Neural progenitor cell (in vitro differentiated cells): Measurements from ENCODE around the gene IGFBP7. TPM values are rescaled to one million over a fixed set of nuclear protein-coding genes. Genes with fewer than 3 reads are reported as not detected.

ENCODE experiments used
- DNase-seq: peaks from one replicate; pipeline ENCODE4 v3.0.0-alpha.2; 2016; ENCODE audit warnings: low spot score
- H2AFZ ChIP-seq: fragments of 200-600 bp; sonication (generic); replicated peaks from 2 replicates; pipeline ENCODE4 v1.6.1; 2016; ENCODE audit warnings: antibody characterized with exemption
- H3F3A ChIP-seq: fragments of 200-600 bp; sonication (generic); 2 replicates; pipeline ENCODE4 v1.6.1; 2016; ENCODE audit warnings: antibody characterized with exemption, low read depth
- H3K27ac ChIP-seq: fragments of 200-600 bp; sonication (generic); 2 replicates; pipeline ENCODE4 v1.5.1; 2016; ENCODE audit warnings: mild to moderate bottlenecking
- H3K27me3 ChIP-seq: fragments of 200-600 bp; sonication (generic); 2 replicates; pipeline ENCODE4 v1.6.1; 2016; ENCODE audit warnings: mild to moderate bottlenecking, moderate library complexity
- H3K36me3 ChIP-seq: fragments of 200-600 bp; sonication (generic); 2 replicates; pipeline ENCODE4 v1.5.1; 2016
- H3K4me1 ChIP-seq: fragments of 200-600 bp; sonication (generic); 2 replicates; pipeline ENCODE4 v1.6.1; 2016; ENCODE audit warnings: mixed run types
- H3K4me2 ChIP-seq: fragments of 200-600 bp; sonication (generic); 2 replicates; pipeline ENCODE4 v1.6.1; 2016
- H3K4me3 ChIP-seq: fragments of 200-600 bp; sonication (generic); 2 replicates; pipeline ENCODE4 v1.5.1; 2016
- H3K79me2 ChIP-seq: fragments of 200-600 bp; sonication (generic); 2 replicates; pipeline ENCODE4 v1.6.1; 2016; ENCODE audit warnings: low read depth
- H3K9ac ChIP-seq: fragments of 200-600 bp; sonication (generic); 2 replicates; pipeline ENCODE4 v1.6.1; 2016
- H3K9me3 ChIP-seq: fragments of 200-600 bp; sonication (generic); 2 replicates; pipeline ENCODE4 v1.5.1; 2016; ENCODE audit warnings: low read depth
- H4K20me1 ChIP-seq: fragments of 200-600 bp; sonication (generic); 2 replicates; pipeline ENCODE4 v1.6.1; 2016; ENCODE audit warnings: low read depth
- H3K27ac Mint-ChIP-seq: 3 replicates; pipeline ENCODE4 v1.8.0; 2021; ENCODE audit warnings: mixed read lengths
- H3K27me3 Mint-ChIP-seq: 2 replicates; pipeline ENCODE4 v1.8.0; 2022; ENCODE audit warnings: low read depth, mild to moderate bottlenecking, inconsistent platforms, moderate library complexity, mixed read lengths; ENCODE audit not compliant: insufficient read depth
- H3K36me3 Mint-ChIP-seq: 3 replicates; pipeline ENCODE4 v1.8.0; 2021; ENCODE audit warnings: mixed read lengths
- H3K4me1 Mint-ChIP-seq: 3 replicates; pipeline ENCODE4 v1.8.0; 2021; ENCODE audit warnings: mixed read lengths
- H3K4me3 Mint-ChIP-seq: 3 replicates; pipeline ENCODE4 v1.8.0; 2021; ENCODE audit warnings: mild to moderate bottlenecking, moderate library complexity, mixed read lengths
- H3K9me3 Mint-ChIP-seq: 3 replicates; pipeline ENCODE4 v1.8.0; 2020; ENCODE audit warnings: mixed read lengths
- EZH2 ChIP-seq: fragments of 200-600 bp; sonication (generic); IDR thresholded peaks from 2 replicates; pipeline ENCODE4 v1.6.1; 2017; ENCODE audit warnings: antibody characterized with exemption, mild to moderate bottlenecking, moderate library complexity
- EZH2phosphoT487 ChIP-seq: fragments of 200-600 bp; sonication (generic); IDR thresholded peaks from 2 replicates; pipeline ENCODE4 v1.6.1; 2017; ENCODE audit warnings: antibody characterized with exemption
- total RNA-seq: library from RNA; depleted of rRNA; stranded (reverse); fragments of >200 nt; gene quantifications from 2 replicates; pipeline ENCODE4 v1.2.3, GENCODE V29; 2015; ENCODE audit warnings: low replicate concordance
- TF ChIP-seq, protein P1 (sequence below): fragments of 200-600 bp; sonication (generic); IDR thresholded peaks from 2 replicates; pipeline ENCODE4 v1.5.1; 2017; ENCODE audit warnings: antibody characterized with exemption, mild to moderate bottlenecking

The IGFBP7 gene
- total RNA-seq, 1 donor from 2014 or later: 0.86 TPM

DNA sequence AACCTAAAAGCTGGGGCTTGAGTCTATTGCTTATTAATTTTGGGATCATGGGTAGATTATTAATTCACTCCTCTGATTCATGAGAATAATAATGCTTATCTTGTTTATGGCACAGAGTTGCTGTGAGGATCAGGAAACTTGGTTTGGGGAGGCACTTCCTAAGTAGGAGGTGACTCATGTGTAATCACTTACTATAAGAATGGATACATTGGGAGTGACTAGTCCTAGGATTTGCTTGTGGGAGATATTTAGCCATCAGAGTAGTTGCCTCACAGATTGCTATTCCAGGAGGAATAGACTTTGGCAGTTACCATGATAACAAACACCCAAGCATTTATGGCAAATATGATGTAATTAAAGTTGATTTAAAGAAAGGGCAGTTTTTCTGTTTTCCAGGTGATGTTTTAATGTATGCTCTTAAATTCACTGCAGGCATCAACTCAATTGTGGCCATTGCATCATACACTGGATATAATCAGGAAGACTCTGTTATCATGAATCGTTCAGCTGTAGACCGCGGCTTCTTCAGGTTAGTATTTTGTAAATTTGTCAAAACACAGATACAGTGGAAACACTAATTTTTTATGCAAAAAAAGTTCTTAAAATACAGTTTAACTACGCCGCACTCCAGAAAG lies 89.6 kb downstream of the IGFBP7 start:
- Mint-ChIP-seq H3K27me3 (no peaks in the 10 kb centered on the region), H3K27ac (no peak overlapping the region), H3K9me3 (no peaks in the 10 kb centered on the region), H3K36me3 (peaks cover 55% of the 10 kb centered on the region), H3K4me1 (no peaks in the 10 kb centered on the region), H3K4me3 (no peak overlapping the region)
- peaks cover 30% of the 10 kb centered on the region for H3K36me3 ChIP-seq
- no peak overlapping the region for H3K27ac ChIP-seq
- DNase-seq: no peak
- H3K4me3 ChIP-seq: no peak overlapping the region
- H3K4me2 ChIP-seq: no peak overlapping the region
- H3K4me1 ChIP-seq: no peaks in the 10 kb centered on the region
- TF ChIP-seq EZH2: no peak
- TF ChIP-seq, protein P1, sequence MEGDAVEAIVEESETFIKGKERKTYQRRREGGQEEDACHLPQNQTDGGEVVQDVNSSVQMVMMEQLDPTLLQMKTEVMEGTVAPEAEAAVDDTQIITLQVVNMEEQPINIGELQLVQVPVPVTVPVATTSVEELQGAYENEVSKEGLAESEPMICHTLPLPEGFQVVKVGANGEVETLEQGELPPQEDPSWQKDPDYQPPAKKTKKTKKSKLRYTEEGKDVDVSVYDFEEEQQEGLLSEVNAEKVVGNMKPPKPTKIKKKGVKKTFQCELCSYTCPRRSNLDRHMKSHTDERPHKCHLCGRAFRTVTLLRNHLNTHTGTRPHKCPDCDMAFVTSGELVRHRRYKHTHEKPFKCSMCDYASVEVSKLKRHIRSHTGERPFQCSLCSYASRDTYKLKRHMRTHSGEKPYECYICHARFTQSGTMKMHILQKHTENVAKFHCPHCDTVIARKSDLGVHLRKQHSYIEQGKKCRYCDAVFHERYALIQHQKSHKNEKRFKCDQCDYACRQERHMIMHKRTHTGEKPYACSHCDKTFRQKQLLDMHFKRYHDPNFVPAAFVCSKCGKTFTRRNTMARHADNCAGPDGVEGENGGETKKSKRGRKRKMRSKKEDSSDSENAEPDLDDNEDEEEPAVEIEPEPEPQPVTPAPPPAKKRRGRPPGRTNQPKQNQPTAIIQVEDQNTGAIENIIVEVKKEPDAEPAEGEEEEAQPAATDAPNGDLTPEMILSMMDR: no peak
- TF ChIP-seq EZH2phosphoT487: no peak
- no peaks in the 10 kb centered on the region for H4K20me1 ChIP-seq
- H3F3A ChIP-seq: no peaks in the 10 kb centered on the region
- H3K9me3 ChIP-seq: no peaks in the 10 kb centered on the region
- H3K9ac ChIP-seq: no peak overlapping the region
- H3K27me3 ChIP-seq: no peaks in the 10 kb centered on the region
- no peak overlapping the region for H2AFZ ChIP-seq
- H3K79me2 ChIP-seq: no peaks in the 10 kb centered on the region

DNA sequence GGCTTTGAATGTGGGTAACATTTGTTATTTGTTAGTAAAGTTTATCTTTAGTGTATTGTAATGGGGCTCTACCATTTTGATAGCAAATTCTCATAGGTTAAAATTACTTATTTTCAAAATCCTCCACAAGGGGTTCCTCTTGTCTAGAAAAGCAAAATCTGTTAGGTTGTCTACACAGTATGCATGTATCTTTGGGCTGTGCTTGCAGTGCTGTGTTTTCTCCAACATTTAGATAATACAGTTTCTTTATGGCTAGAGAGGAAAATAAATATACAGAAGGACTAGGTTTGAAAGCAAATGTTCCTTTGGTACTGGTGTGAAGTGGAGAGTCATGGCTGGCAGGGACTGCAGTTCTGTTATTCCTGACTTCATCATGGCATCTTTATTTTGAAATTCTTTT lies 91.2 kb downstream of the IGFBP7 start:
- H3K27me3 ChIP-seq: no peaks in the 10 kb centered on the region
- H3K9me3 ChIP-seq: no peaks in the 10 kb centered on the region
- TF ChIP-seq, protein P1: no peak
- TF ChIP-seq EZH2 (no peak), EZH2phosphoT487 (no peak)
- H3K4me2 ChIP-seq: no peak overlapping the region
- Mint-ChIP-seq H3K4me3 (no peak overlapping the region), H3K27me3 (no peaks in the 10 kb centered on the region), H3K4me1 (no peaks in the 10 kb centered on the region), H3K9me3 (no peaks in the 10 kb centered on the region), H3K27ac (no peak overlapping the region), H3K36me3 (peaks cover 47% of the 10 kb centered on the region)
- no peak overlapping the region for H2AFZ ChIP-seq
- H3K4me3 ChIP-seq: no peak overlapping the region
- no peaks in the 10 kb centered on the region for H4K20me1 ChIP-seq
- no peaks in the 10 kb centered on the region for H3K4me1 ChIP-seq
- no peak for DNase-seq
- no peak overlapping the region for H3K27ac ChIP-seq
- peaks cover 15% of the 10 kb centered on the region for H3K36me3 ChIP-seq
- H3K9ac ChIP-seq: no peak overlapping the region
- H3K79me2 ChIP-seq: no peaks in the 10 kb centered on the region
- H3F3A ChIP-seq: no peaks in the 10 kb centered on the region

DNA sequence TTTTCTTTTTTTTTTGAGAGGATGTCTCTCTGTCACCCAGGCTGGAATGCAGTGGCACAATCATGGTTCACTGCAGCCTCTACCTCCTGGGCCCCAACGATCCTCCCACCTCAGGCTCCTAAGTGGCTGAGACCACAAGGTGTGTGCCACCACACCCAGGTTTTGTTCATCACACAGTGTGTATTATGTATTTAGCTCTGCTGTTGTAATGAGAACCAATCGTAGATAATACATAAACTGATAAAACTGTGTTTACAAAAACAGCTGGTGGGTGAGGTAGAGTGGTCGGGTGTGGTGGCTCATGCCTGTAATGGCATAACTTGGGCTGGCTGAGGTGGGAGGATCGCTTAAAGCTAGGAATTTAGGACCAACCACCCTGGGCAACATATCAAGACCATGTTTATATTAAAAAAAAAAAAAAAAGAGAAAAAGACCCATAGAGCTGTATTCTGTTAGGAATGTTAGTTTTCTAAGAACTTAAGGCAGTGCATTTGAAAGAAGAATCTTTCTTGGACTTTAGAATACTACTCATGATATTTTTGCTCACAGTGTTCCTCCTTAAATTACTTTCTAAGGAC lies 96.6 kb downstream of the IGFBP7 start:
- Histone ChIP-seq H3K27me3 (no peaks in the 10 kb centered on the region), H3F3A (no peaks in the 10 kb centered on the region), H2AFZ (no peak overlapping the region), H3K36me3 (peaks cover 21% of the 10 kb centered on the region), H3K4me1 (no peaks in the 10 kb centered on the region), H3K4me2 (no peak overlapping the region), H3K9ac (no peak overlapping the region), H3K4me3 (no peak overlapping the region), H3K27ac (no peak overlapping the region), H3K9me3 (no peaks in the 10 kb centered on the region), H3K79me2 (no peaks in the 10 kb centered on the region), H4K20me1 (no peaks in the 10 kb centered on the region)
- TF ChIP-seq EZH2: no peak
- TF ChIP-seq, protein P1: no peak
- H3K4me1 Mint-ChIP-seq: no peaks in the 10 kb centered on the region
- H3K27me3 Mint-ChIP-seq: no peaks in the 10 kb centered on the region
- no peak for DNase-seq
- peaks cover 37% of the 10 kb centered on the region for H3K36me3 Mint-ChIP-seq
- no peak overlapping the region for H3K27ac Mint-ChIP-seq
- H3K9me3 Mint-ChIP-seq: no peaks in the 10 kb centered on the region
- no peak overlapping the region for H3K4me3 Mint-ChIP-seq
